GM19240 (cell line): ENCODE measurements around the gene SETD1A.

Experiments
- DNase-seq: peaks from one replicate; pipeline ENCODE4 v3.0.0; 2011; ENCODE audit warnings: low spot score; ENCODE audit not compliant: insufficient read length

Gene SETD1A

DNA sequence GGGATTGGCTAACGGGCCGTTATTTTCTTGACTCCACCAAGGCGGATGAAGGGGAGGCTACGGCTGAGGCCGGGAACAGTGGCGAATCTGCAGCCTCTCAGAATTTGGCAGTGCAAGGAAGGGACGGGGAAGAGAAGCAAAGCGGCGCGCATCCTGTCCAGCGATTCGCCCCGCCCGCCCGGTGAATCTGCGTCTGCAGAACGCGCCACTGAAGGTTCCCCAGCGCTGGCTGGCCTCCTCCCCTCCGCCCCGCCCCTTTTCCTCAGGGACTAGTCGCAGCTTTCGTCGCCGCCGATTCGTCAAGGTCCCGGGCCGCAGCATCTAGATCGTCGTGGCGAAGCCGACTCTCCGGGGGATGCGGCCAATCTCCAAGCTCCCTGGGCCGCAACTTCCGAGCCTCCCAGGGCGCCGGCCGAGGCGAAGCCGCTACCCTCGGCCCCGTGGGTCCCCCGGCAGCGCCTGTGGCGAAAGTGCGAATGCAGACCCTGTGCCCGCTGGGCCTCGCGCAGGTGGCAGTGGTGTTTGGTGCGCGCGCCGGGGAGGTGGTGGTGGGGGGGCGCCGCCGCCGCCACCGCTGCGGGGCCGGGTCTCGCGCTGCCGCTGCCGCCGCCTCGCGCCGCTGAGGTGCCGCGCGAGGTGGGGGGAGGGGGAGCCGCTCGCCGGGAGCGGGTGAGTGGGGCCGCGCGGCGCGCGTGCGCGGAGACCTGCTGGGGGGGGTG is at the start of gene SETD1A:
Gene SETD1A, plus strand, starts transcription at position 299 of the 719 bp plus-strand sequence. CDS start 978 bp downstream, outside the sequence.
- DNase-seq = peak; percentile 98

DNA sequence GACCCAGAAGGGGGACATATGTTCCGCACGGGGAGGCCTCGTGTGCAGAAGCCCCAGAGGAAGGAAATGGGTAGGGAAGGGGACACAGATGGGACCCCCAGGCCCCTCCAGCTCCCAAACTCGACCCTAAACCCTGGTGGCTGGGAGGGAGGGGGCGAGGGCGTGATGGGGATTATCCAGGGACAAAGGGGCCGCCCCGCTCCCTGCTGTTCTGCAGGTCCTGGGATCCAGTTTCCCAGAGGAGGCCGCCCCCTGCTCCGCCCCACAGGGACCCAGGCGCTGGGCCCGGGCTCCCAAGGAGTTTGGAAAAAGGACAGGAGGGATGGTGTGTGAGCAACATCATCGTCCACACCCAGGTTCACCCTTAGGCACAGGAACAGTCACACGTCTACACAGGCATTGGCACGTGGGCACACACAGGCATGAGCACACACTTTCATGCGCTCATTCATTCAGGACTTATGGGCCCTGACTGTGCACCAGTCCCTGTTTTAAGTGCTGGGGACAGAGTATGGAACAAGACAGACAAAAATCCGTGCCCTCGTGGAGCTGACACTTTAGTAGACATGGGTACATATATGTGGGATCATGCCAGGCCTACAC is 47.0 kb upstream of the SETD1A start:
- no peak for DNase-seq

DNA sequence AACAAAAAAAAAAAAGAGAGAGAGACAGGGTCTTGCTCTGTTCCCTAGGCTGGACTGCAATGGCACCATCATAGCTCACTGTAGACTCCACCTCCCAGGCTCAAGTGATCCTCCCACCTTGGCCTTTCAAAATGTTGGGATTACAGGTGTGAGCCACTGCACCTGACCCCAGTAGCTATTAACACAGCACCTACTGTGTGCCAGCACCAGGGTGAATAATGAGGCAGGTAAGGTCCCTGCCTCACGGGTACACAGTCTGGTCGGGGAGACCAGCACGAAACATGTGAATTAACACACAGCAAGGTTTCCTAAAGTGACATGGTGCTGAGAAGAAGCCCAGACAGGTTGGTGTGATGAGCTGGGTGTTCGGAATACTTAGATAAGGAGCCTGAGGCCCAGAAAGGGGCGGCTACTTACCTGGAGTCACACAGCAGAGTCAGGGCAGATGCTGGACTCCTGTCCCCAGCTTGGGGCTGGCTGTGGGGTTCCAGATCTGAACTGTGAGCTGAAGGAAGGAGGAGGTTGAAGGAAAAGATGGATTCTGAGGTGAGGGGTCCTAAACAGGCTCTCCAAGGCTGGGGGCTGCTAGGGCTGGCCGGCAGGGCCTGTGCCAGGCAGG is 44.7 kb upstream of the SETD1A start:
- no peak for DNase-seq

DNA sequence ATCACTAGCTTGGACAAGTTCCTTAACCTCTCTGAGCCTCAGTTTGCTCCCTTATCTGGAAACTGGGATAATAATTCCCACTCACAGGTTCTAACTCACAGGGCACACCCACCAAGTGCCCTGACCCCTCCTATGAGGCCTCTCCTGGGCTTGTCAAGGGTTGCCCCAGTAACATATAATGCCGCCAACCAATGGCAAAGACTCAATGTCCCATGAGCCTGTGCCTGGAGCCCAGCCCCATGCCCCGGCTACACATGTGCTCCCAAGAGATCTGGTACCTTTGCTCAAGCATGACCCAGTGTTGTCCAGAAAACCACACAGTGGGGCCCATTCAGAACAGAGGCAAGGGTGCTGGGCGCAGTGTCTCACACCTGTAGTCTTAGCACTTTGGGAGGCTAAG is 42.7 kb upstream of the SETD1A start:
- DNase-seq = no peak

DNA sequence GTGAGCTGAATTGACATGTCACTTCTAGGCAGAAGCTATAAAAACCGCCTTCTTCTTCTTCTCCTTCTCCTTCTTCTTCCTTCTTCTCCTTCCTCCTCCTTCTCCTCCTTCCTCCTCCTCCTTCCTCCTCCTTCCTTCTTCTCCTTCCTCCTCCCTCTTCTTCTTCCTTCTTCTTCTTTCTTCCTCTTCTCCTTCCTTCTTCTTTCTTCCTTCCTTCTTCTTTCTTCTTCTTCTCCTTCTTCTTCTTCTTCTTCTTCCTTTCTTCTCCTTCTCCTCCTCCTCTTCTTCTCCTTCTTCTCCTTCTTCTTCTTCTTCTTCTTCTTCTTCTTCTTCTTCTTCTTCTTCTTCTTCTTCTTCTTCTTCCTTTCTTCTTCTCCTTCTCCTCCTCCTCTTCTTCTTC is 38.9 kb upstream of the SETD1A start:
- DNase-seq = no peak

DNA sequence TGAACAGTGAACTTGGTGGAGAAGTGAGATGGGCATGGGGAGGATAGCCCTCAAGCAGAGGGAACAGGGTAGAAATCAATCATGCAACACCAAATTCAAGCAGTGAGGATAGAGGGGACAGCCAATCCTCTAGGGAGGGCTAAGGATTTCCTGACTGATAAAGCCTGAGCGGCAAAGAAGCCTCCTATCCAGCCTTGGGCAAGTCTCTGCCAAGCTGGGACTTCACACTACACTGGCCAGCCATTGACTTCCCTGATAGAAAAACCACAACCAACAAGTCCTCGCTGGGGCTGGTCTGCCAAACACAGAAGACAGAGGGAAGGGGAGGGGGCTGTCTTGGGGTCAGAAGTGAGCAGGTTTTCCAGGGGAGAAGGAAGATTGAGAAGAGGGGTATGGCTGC is 36.7 kb upstream of the SETD1A start:
- no peak for DNase-seq

DNA sequence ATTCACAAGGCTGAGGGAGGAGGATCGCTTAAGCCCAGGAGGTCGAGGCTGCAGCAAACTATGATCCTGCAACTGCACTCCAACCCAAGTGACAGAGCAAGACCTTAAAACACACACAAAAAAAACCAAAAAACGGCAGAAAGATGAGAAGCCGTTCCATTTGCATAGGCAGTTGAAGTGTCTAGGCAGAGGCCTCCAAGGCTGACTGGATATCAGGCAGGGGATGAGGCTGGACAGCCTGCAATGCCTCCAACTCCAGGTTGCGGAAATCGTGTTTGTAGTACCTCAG is 36.2 kb upstream of the SETD1A start:
- no peak for DNase-seq

DNA sequence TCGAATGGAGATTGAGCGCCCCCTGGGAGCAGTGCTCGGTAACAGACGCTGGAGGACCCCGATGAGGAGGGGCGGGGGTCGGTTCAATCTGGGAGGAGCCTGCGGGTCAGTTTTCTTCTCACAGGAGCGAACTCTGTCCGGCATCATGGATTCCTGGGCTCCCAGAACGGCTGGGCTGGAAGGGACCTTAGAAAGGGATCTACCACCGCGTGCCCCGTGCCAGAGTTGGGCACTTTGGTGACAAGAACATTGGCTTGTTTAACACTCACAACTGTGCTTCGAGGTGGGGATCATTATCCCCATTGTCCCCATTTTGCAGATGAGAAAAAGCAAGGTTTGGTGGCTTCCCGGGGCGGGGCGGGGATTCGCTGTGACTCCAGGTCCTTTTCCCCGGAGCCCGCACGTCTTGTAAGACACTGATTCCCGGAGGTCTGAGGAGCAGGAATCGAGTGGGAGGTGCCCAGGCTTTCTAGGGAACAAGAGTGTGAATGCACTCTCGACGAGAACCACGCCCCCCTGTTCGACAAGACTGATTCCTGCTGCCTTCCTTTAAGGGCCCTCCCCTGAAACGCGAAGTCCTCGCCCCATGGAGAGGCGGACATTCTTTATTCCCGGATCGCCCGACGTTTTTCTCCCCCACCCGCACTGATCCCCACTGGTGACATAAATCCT is 35.7 kb upstream of the SETD1A start:
- peak; percentile 69 for DNase-seq

DNA sequence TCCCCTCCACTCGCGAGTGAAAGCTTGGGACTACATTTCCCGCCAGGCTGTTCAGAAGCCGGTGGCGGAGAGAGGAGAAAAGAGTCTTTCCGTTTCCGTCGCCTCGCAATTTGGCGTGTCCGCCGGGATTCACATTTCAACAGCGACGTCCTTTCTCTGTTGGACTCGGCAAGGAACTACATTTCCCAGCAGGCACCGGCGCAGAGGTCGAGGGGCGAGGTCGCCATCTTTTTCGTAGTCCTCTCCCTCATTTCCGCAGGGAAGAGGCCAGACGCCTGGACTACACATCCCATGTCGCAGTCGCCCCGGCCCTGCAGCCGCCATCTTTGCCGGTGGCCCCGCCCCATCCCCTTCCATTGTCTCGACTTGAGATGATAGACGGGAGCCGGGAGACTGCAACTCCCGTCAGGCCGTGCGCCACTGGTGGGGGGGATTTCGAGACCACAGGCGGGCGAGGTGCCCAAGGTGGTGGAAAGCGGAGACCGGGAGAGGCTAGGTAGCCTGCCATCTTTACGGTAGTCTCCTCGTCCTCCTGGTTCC is 35.1 kb upstream of the SETD1A start:
- peak; percentile 97 for DNase-seq

DNA sequence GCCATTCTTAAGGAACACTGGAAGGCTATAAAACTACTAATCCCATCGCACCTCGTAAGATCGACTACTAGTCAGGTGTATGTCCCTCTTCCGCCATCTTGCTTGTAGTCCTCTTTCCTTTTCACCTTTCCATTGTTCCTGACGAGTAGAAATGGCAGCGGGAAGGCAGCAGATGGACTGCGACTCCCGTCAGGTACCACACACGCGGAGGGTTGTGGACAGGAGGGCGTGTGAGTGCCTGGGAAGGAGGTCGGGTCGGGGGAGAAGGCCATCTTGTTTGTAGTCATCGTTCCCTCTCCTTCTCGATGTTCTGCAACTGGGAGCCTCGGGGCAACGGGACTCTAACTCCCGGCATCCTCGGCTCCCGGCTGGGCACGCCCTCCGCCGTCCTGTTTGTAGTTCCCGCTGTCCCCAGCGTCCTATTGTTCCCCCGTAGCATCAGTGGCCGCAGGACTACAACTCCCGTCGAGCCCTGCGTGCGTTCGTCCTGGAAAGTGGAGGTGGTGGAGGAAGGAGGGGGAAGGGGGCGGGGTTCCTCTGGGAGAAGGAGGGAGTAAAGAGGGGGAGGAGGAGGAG is 34.5 kb upstream of the SETD1A start:
- DNase-seq = peak; percentile 96

DNA sequence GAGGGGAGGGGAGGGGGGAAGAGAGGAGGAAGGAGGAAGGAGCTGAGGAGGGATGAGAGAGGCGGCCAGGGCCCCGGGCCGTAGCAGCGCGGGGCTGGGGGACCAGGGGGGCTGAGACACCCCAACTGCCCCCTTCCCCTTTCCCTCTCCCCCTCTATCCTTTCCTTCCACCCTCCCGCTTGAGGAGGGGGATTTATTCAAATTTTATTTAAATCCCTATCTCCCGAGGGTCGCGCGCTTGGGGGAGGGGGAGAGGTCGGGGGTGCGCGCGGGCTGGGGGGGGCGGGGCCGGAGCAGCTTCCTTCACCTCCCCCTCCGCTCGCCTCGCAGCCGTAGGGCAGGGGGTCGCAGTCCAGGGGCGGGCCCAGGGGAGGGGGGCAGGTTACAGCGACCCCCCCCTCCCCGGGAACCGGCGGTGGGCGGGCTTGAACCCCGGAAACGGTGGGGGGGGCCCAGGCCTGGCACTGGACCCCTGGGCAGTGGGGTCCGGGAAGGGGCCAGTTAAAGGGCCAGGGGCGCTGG is 33.9 kb upstream of the SETD1A start, which contains the start of gene FBXL19:
Gene FBXL19, plus strand, starts transcription at position 19 of the 522 bp plus-strand sequence. CDS start 2,183 bp downstream, outside the sequence.
- DNase-seq = no peak

DNA sequence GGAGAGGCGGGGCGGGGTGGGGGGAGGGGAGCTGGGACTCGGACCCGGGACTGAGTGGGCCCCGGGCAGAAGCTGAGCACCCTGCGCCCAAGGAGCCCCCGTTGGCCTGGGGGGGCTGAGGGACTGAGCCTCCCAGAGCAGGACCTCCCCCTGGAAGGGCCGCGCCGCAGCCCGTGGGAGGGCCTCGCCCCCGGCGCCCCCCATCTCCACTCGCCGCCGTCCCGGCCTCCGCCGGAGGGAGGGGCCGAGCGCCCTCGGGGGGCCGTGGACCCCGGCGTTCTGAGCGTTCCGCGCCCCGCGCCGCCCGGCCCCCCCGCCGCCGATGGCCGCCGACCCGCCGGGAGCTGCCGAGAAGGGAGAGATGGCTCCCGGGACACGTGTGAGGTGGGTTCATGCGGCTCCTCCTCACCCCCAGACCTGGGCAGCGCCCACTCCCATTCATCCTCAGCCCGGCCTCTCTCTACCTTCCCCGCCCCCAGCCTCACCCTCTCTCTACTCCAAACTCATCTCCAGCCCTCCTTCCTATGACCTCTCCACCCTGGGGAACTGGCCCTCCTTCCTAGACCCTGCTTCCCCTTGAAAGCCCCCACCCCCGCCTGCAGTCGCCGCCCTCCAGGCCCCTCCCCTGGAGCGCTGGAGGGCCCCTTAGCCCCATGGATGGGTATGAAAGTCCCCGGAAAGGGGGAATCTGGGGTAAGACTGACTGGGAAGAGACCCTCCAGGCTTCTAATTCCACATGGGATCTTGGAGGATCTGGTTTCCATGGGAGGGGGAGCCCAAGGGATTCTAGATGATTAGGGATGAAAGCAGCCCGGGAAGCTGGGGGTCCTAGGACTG is 33.3 kb upstream of the SETD1A start:
- no peak for DNase-seq

DNA sequence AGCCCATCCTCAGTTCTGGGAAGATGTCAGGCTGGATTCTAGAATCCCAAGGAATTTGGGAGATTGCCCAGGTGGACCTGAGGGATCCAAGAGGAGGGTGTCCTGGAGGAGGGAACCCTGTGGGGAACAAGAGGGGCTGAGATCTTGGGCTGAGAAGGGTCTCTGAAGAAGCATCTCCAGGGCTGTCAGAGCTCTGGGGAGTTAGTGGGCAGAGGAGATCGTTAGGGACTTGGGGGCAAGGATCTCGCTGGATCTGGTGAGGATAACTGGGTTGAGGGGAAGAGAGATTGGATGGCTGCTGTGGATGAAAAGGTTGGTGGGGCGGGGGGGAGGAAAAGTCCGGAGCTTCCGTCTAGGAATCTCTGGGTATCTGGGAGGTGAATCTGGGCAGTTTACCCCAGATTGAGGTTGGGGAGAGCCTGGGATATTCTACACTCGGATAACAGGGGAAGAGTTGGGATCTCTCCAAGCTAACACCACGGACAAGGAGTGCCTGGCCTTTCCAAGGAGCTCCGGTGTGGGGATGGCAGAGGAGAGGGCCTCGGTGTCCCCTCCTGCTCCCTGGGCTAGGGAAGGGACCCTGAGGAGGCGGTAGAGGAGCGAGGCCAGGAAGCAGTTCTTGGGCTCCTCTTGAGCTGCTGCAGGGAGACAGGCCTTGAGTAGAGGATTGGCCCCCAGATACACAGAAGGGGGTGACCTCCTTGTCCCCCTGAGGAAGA is 32.5 kb upstream of the SETD1A start:
- DNase-seq = no peak

DNA sequence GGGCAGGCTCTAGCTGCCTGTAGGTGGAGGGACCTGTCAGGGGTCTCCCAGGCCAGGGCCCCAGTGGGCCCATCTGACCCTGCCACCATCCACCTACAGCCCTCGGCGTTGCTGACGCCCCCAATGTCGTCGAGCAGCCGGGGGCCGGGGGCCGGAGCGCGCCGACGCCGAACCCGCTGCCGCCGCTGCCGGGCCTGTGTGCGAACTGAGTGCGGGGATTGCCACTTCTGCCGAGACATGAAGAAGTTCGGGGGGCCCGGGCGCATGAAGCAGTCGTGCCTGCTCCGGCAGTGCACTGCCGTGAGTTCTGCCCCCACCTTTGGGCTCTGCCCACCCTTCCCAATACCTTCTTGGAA is 31.9 kb upstream of the SETD1A start:
- DNase-seq = no peak

DNA sequence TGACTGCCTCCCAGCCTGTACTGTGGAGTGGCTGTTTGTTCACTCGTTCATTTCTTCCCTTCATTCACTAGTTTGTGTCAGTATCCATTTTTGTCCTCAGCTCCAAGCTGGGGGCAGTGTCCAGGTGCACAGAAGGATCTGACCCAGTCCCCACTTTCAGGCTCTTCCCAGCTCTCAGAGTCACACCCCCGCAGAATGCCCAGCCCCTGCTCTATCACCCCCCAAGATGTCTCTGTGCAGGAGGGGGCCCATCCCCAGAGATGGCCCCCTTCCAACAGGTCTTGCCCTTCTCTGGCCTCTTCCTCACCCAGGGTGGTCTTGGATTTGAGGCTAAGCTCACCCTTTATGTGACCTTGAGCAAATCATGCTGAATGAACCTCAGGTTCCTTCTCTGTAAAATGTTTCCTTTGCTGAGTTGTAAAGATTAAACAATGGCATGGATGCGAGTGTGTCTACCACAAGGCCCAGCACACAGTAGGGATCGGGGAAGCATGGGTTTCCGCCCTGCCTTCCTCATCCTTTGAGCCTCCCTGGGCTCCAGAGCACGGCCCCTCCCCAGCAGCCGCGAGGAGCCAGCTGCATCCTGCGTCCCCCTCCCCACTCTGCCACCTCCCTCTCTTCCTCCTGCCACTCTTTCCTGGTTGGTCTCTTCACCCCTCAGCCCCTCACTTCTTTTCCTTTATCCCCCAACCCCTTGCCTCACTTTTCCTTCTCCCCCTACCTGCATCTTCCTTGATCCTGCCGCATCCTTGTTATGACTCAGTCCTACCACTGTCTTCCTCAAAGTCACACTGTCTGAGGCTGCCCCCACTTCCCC is 31.4 kb upstream of the SETD1A start:
- DNase-seq = no peak

DNA sequence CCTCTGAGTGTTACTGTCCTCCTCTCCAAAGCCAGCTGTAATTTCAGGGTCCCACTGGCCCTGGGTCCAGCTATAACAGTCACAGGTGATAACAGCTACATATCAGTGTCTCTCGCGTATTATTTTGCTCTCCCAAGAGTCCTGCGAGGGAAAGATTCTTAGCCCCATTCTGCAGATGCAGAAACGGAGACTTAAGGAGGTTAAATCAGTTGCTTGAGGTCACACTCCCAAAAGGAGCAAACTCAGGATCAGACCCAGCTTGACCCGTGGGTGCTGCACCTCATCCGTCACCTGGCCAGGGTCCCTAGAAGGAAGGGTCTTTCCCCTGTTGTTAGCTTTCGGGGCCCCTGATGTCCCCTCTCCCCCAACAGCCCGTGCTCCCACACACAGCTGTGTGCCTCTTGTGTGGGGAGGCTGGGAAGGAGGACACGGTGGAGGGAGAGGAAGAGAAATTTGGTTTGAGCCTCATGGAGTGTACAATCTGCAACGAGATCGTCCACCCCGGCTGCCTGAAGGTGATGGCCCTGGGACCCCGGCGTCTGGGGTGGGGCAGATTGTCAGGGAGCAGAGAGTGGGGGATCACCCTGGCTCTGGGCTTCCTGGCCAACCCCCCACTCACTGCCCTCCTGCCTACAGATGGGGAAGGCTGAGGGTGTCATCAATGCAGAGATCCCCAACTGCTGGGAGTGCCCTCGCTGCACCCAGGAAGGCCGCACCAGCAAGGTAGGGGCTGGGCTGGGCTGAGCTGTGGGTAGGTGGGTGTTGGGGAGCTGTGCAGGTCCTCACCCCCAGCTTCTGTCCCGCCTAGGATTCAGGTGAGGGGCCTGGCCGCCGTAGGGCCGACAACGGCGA is 30.4 kb upstream of the SETD1A start:
- no peak for DNase-seq

DNA sequence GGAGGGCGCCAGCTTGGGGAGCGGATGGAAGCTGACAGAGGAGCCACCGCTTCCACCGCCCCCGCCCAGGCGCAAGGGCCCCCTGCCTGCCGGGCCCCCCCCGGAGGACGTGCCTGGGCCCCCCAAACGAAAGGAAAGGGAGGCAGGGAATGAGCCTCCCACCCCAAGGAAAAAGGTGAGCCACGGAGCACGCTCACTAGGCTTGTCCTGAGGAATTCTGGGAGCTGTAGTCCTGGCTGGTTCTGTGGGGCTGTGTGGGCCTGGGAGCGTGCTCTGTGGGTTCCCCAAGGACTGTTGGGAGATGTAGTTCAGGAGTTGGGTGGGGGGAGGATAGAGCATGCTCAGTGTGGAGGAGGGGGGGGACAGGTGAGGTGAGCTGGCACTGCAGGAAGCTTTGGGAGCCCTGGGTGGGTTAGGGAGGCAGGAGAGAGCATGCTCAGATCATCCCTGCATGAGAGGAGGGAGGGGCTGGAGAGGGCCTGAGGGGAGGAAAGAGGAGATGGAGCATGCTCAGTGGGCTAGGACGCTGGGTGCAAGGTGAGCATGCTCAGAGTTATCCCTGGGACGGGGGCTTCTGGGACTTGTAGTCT is 29.7 kb upstream of the SETD1A start:
- no peak for DNase-seq

DNA sequence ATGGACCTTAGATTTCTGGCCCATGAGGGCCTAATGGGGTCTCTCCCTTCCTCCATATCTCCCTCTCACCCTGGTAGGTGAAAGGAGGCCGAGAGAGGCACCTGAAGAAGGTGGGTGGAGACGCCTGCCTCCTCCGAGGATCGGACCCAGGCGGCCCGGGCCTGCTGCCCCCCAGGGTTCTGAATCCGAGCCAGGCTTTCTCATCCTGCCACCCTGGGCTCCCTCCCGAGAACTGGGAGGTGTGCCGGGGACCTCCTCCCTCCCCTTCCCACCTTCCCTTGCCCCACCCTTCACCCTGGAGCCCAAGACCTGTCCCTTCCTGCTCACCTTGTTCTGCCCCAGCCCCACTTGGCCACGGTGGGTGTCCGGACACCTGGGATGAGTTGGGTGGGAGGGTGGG is 29.2 kb upstream of the SETD1A start:
- no peak for DNase-seq
